Spinal cord (tissue), 10 donors: ENCODE data around the gene FTO. TPM values are rescaled to one million over a fixed set of nuclear protein-coding genes. Genes with fewer than 3 reads are reported as not detected.

ENCODE experiments used
- DNase-seq, 6 donors: peaks; one replicate each; pipeline versions ENCODE4 v3.0.0 to v3.0.0-alpha.2; 2013 to 2015; ENCODE audit warnings: low spot score in 6 of 6, low read depth in 4 of 6
- H3K27ac ChIP-seq: one replicate; pipeline ENCODE4 v1.5.1; 2013; ENCODE audit warnings: low read depth, low read length, control low read depth
- H3K27me3 ChIP-seq: one replicate; pipeline ENCODE4 v1.6.1; 2013; ENCODE audit warnings: low read length; ENCODE audit not compliant: control insufficient read depth, insufficient read depth
- H3K36me3 ChIP-seq: one replicate; pipeline ENCODE4 v1.6.1; 2013; ENCODE audit warnings: low read length; ENCODE audit not compliant: control insufficient read depth, insufficient read depth
- H3K4me1 ChIP-seq: one replicate; pipeline ENCODE4 v1.6.1; 2013; ENCODE audit warnings: low read length; ENCODE audit not compliant: control insufficient read depth, insufficient read depth
- H3K4me3 ChIP-seq: one replicate; pipeline ENCODE4 v1.5.1; 2013; ENCODE audit warnings: low read depth, low read length, control low read depth
- H3K9me3 ChIP-seq: one replicate; pipeline ENCODE4 v1.6.1; 2013; ENCODE audit warnings: low read length; ENCODE audit not compliant: control insufficient read depth, insufficient read depth
- WGBS: methylation state at CpG from one replicate; pipeline ENCODE4 v1.1.5; 2013; ENCODE audit warnings: missing lambda C conversion rate; ENCODE audit not compliant: insufficient coverage; 5-methylcytosine and 5-hydroxymethylcytosine counted together
- polyA plus RNA-seq, 2 donors: library from polyadenylated mRNA; unstranded; fragments of 120-200 nt; gene quantifications; one replicate each; pipeline ENCODE4 v1.2.1, GENCODE V29; 2013; ENCODE audit not compliant: insufficient read length in 2 of 2
- total RNA-seq, 2 donors: library from RNA; depleted of rRNA in 1 of 2; stranded (reverse); fragments of 120-200 nt in 1 of 2; fragments of >200 nt in 1 of 2; gene quantifications; one replicate each; pipeline versions ENCODE4 v1.2.3 to v1.2.4, GENCODE V29; 2013 to 2014
- donor health status: healthy.

The FTO gene
- total and polyA plus RNA-seq, 4 donors: 129 to 183 (median 140) TPM

DNA sequence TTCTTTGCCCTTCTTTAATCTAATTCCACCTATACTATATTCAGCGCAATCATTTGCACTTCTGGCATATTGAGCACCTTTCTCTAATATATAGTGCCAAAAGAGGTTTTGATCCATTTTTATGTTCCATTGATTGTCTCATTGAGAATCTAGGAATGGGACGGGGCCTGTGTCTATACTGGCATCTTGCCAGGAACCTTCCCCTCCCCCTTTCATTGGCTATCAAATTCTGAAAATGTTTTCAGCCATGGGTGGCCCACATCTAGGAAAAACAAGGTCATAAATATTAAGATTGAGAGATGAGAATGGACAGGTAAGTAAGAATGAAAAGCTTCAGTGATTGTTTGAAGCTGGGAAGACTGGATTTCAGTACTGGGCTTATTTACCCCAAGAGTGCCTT is 159.9 kb downstream of the FTO start:
- no peak for DNase-seq
- no peaks in the 10 kb centered on the region for H3K27me3 ChIP-seq
- no peak overlapping the region for H3K27ac ChIP-seq
- H3K4me1 ChIP-seq: no peaks in the 10 kb centered on the region
- no CpG with 5 or more reads among the region's 2 CpGs for WGBS
- peaks cover 3% of the 10 kb centered on the region for H3K9me3 ChIP-seq
- no peaks in the 10 kb centered on the region for H3K36me3 ChIP-seq
- no peak overlapping the region for H3K4me3 ChIP-seq

DNA sequence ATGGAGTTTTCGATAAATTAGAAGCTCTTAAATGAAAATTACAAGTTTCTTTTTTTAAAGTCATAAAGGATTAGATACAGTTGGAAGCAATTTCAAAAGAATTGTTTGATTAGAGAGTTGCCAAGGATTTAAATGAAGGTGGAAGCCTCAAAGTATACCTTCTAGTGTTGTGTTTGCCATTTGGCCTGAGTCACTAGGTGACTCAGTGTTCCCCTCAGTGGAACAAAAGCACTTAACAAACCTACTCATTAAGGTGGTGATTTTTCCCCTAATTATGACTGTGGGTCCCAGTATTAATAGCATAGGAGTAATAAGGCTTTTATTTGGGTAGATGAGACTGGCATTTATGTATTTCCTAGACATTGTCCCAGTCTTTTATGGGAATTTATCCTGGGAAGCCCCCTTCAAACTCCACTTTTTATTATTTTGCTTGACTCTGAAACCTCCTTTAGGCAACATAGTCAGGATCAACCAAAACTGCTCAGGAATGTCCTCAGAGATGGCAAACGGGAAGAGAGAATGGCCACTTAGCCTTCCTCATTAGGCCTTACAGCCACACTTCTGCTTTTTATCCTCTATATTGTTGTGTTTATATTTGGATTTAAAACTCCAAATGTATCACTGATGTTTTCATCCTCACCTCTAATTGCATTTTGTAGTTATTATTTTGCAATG is 161.0 kb downstream of the FTO start:
- no CpG with 5 or more reads among the region's 2 CpGs for WGBS
- no peak overlapping the region for H3K4me3 ChIP-seq
- no peaks in the 10 kb centered on the region for H3K27me3 ChIP-seq
- DNase-seq: no peak
- H3K9me3 ChIP-seq: peaks cover 3% of the 10 kb centered on the region
- H3K27ac ChIP-seq: no peak overlapping the region
- no peaks in the 10 kb centered on the region for H3K36me3 ChIP-seq
- H3K4me1 ChIP-seq: no peaks in the 10 kb centered on the region

DNA sequence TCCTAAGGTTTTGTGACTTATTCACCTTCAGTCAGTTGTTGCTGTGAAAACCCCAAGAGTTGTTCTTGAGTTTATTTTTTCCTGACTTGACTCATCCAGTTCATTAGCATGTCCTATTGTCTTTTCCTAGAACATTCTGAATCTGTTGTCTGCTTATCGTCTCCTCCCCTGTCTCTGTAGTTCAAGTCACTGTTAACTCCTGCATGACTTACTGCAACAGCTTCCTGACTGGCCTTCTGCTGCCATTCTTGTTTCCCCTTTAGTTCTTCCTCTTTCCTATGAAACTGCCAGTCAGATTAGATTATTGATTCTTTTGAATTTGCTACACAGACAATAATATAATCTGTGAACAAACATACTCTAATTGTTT is 161.5 kb downstream of the FTO start:
- no peaks in the 10 kb centered on the region for H3K27me3 ChIP-seq
- peaks cover 3% of the 10 kb centered on the region for H3K9me3 ChIP-seq
- H3K4me1 ChIP-seq: no peaks in the 10 kb centered on the region
- H3K36me3 ChIP-seq: no peaks in the 10 kb centered on the region
- no peak for DNase-seq
- no peak overlapping the region for H3K4me3 ChIP-seq
- 0% methylated on average over 1 of the region's 1 CpG for WGBS
- H3K27ac ChIP-seq: no peak overlapping the region

DNA sequence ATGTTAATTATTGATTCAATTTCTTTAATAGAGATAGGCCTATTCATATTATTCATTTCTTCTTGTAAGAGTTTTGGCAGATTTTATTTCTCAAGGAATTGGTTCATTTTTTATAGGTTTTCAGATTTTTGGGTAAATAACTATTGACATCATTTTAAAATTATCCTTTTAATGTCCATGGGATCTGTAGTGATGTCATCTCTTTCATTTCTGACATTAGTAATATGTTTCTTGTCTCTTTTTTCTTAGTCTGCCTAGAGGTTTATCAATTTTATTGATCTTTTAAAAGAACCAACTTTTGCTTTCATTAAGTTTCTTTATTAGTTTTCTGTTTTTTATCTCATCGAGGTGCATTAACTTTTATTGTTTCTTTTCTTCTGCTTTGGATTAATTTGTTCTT is 162.6 kb downstream of the FTO start:
- no peaks in the 10 kb centered on the region for H3K36me3 ChIP-seq
- WGBS: no CpG with 5 or more reads among the region's 1 CpG

DNA sequence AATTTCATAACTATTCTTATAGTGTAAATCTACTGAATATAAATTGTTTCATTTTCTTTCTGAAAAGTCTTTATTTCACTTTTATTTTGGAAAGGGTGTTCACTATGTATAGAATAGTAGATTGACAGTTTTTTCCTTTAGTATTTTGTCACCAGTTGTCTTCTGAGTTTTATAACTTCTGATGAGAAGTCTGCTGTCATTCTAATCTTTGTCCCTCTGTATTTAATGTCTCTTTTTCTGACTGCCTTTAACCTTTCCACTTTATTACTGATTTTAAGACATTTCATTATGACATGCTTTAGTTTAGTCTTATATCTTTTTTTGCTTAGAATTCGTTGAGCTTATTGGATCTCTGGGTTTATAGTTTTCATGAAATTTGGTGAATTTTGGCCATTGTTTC is 166.9 kb downstream of the FTO start:
- DNase-seq: no peak
- peaks cover 3% of the 10 kb centered on the region for H3K9me3 ChIP-seq
- H3K4me3 ChIP-seq: no peak overlapping the region
- H3K27ac ChIP-seq: no peak overlapping the region
- H3K4me1 ChIP-seq: peaks cover 4% of the 10 kb centered on the region
- no peaks in the 10 kb centered on the region for H3K36me3 ChIP-seq
- no peaks in the 10 kb centered on the region for H3K27me3 ChIP-seq
- no CpG with 5 or more reads among the region's 1 CpG for WGBS

More for the DNA sequence above, 162.6 kb downstream of the FTO start:
- Histone ChIP-seq H3K4me1 (no peaks in the 10 kb centered on the region), H3K27me3 (no peaks in the 10 kb centered on the region), H3K27ac (no peak overlapping the region), H3K4me3 (no peak overlapping the region), H3K9me3 (peaks cover 3% of the 10 kb centered on the region)
- DNase-seq: no peak

DNA sequence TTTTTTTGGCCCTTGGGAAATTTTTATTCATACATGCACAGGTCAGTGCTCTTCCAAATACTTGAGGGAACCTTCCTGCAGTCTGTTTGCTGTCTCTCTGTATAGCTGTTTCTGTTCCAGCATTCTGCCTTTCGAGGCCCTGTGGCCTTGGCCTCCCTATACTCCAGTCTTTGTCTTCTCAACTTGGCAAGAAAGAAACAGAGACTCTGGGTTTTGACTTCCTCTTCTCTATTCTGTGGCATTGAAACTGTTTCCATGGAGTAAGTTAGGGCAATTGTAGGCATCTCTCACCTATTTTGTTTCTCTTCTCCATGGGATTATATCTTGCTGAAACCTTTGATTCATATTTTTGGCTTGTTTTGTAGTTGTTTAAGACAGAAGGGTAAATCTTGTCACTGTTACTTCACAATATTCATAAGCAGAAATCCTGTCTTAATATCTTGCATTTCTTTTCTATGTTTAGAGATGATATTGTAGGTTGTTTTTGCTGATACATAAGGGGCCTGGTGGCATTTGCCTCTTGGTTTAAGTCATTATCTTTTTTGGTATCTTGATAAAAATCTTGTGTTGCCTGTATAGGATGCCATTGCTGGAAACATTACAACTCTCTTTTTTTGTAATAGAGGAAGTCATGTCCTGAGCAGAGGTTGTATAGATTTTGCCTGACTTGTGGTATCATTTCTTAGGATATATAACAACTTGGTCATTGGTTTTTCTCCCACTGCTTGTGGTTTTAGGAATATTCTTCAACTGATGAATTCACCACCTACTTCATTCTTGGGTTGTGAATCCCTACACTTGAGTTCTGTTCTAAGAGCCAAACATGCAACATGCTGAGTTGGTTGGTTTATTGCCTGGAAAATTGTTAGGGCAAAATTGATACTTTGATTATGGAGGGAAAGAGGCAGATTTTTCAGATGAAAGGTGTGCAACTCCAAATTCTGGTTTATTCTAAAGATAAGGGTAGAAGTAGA is 168.6 kb downstream of the FTO start:
- Histone ChIP-seq H3K27me3 (no peaks in the 10 kb centered on the region), H3K9me3 (peaks cover under 1% of the 10 kb centered on the region), H3K36me3 (no peaks in the 10 kb centered on the region), H3K27ac (peak overlapping the region; percentile 12), H3K4me3 (no peak overlapping the region), H3K4me1 (peaks cover 4% of the 10 kb centered on the region)
- peak in 3 of 6 donors; percentile 28 to 59 (median 48) for DNase-seq
- no CpG with 5 or more reads among the region's 1 CpG for WGBS

DNA sequence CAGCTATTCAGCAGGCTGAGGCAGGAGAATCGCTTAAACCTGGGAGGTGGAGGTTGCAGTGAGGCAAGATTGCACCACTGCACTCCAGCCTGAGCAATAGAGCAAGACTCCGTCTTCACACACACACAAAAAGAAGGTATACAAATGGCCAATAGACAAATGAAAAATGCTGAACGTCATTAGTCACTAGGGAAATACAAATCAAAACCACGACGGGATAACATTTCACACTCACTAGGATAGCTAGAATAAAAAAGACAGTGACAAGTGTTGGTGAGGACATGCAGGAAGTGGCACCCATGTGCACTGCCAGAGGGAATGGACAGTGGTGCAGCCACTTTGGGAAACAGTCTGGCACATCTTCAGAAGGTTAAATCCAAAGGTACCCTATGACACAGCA is 172.9 kb downstream of the FTO start:
- WGBS: 82% methylated on average over 3 of the region's 5 CpGs
- H3K4me3 ChIP-seq: no peak overlapping the region

DNA sequence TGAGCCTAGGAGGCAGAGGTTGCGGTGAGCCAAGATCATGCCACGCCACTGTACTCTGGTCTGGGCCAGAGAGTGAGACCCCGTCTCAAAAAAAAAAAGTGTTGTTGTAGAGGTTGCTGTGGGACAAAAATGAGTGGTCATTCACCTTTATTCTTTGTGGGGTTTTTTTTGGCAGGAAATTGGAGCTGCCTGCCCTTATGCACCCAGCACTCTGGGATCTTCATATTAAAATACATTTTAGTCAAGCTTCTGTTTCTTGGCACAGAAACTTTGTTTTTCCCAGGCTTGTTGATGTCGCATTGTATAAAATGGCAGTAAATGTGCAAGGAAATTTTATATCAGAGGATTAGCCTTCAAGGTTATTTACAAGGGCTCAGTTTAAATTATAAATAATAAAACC is 174.3 kb downstream of the FTO start:
- Histone ChIP-seq H3K4me1 (no peaks in the 10 kb centered on the region), H3K9me3 (no peaks in the 10 kb centered on the region), H3K36me3 (peaks cover 4% of the 10 kb centered on the region), H3K4me3 (no peak overlapping the region), H3K27me3 (no peaks in the 10 kb centered on the region), H3K27ac (no peak overlapping the region)
- no peak for DNase-seq
- WGBS: no CpG with 5 or more reads among the region's 4 CpGs

More for the DNA sequence above, 172.9 kb downstream of the FTO start:
- H3K27ac ChIP-seq: no peak overlapping the region
- peaks cover 2% of the 10 kb centered on the region for H3K4me1 ChIP-seq
- no peaks in the 10 kb centered on the region for H3K27me3 ChIP-seq
- no peaks in the 10 kb centered on the region for H3K9me3 ChIP-seq
- DNase-seq: no peak
- peaks cover 4% of the 10 kb centered on the region for H3K36me3 ChIP-seq

DNA sequence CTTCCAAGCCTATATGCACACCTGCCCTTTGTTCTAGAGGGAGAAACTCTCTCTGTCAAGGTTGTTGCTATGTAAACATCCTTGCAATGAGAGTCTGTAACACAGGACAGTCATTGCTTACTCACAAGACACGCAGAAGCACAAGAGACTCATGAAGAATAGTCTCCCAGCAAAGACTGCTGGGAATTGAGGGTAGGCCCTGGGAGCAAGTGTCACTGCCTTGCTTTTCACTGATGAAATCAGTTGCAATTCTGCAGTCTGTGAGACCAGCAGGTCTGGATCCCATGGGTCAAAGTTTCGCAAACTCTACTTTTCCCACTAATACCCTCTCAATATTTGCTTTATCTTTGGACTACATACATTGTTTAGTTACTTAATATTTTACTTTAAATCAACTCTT is 177.4 kb downstream of the FTO start:
- DNase-seq: no peak
- H3K4me1 ChIP-seq: no peaks in the 10 kb centered on the region
- no peak overlapping the region for H3K27ac ChIP-seq
- no peaks in the 10 kb centered on the region for H3K27me3 ChIP-seq
- H3K36me3 ChIP-seq: peaks cover 4% of the 10 kb centered on the region
- WGBS: 100% methylated on average over 1 of the region's 2 CpGs
- no peak overlapping the region for H3K4me3 ChIP-seq
- H3K9me3 ChIP-seq: no peaks in the 10 kb centered on the region
